Effector memory CD8-positive, alpha-beta T cell (primary cell): ENCODE data around the gene ZFPM1.

ENCODE experiments used
- ATAC-seq: fragments of 150-1000 bp; cut with Tn5 transposase; replicated peaks from 2 replicates; pipeline ENCODE4 v1.10.0; 2021; ENCODE audit warnings: mild to moderate bottlenecking, moderate library complexity
- DNase-seq, 3 experiments: peaks; one replicate each; pipeline ENCODE4 v3.0.0; 2021
- H3K27ac Mint-ChIP-seq, 2 donors: one replicate each; pipeline ENCODE4 v1.8.0; 2022; ENCODE audit warnings: mild to moderate bottlenecking in 2 of 2, mixed read lengths in 2 of 2, moderate library complexity in 2 of 2
- H3K27me3 Mint-ChIP-seq, 2 donors: one replicate each; pipeline ENCODE4 v1.8.0; 2022; ENCODE audit warnings: mixed read lengths in 2 of 2
- H3K36me3 Mint-ChIP-seq: one replicate; pipeline ENCODE4 v1.8.0; 2022; ENCODE audit warnings: mild to moderate bottlenecking, moderate library complexity, mixed read lengths; ENCODE audit not compliant: insufficient read depth
- H3K4me1 Mint-ChIP-seq, 2 donors: one replicate each; pipeline ENCODE4 v1.8.0; 2022; ENCODE audit warnings: low read depth in 2 of 2, mixed read lengths in 2 of 2
- H3K4me3 Mint-ChIP-seq, 2 donors: one replicate each; pipeline ENCODE4 v1.8.0; 2022; ENCODE audit warnings: mild to moderate bottlenecking in 2 of 2, mixed read lengths in 2 of 2, moderate library complexity in 2 of 2
- H3K9me3 Mint-ChIP-seq, 2 donors: one replicate each; pipeline ENCODE4 v1.8.0; 2022; ENCODE audit warnings: mixed read lengths in 2 of 2

The ZFPM1 gene

GRCh38 chr16:88538366-88539060, 85.4 kb downstream of the ZFPM1 start:
- H3K4me1 Mint-ChIP-seq, result peaks cover 20 to 27% of the 10 kb centered on the region in 2 donors
- H3K27ac Mint-ChIP-seq, result peak overlapping the region; percentile 75 to 81
- ATAC-seq (no peak), DNase-seq (no peak)
- peaks cover 1 to 4% of the 10 kb centered on the region in 2 donors for H3K9me3 Mint-ChIP-seq
- H3K27me3 Mint-ChIP-seq, result peaks cover 0 to 16% of the 10 kb centered on the region in 2 donors
- peaks cover 34% of the 10 kb centered on the region for H3K36me3 Mint-ChIP-seq
- H3K4me3 Mint-ChIP-seq, result peak overlapping the region; percentile 13 to 55

GRCh38 chr16:88539261-88539651, 86.2 kb downstream of the ZFPM1 start:
- Mint-ChIP-seq H3K36me3 (peaks cover 34% of the 10 kb centered on the region), H3K27ac (peak overlapping the region in 1 of 2 donors; percentile 75), H3K4me3 (peak overlapping the region in 1 of 2 donors; percentile 70), H3K4me1 (peaks cover 20 to 27% of the 10 kb centered on the region in 2 donors), H3K27me3 (peaks cover 0 to 16% of the 10 kb centered on the region in 2 donors), H3K9me3 (peaks cover 1 to 8% of the 10 kb centered on the region in 2 donors)
- ATAC-seq, result no peak
- DNase-seq, result no peak

GRCh38 chr16:88539652-88540345, 86.7 kb downstream of the ZFPM1 start:
- peaks cover 20 to 27% of the 10 kb centered on the region in 2 donors for H3K4me1 Mint-ChIP-seq
- H3K27me3 Mint-ChIP-seq, result peaks cover 0 to 16% of the 10 kb centered on the region in 2 donors
- peak overlapping the region; percentile 50 to 70 for H3K4me3 Mint-ChIP-seq
- DNase-seq (no peak), ATAC-seq (peak; percentile 52)
- peaks cover 1 to 8% of the 10 kb centered on the region in 2 donors for H3K9me3 Mint-ChIP-seq
- peak overlapping the region in 1 of 2 donors; percentile 75 for H3K27ac Mint-ChIP-seq
- H3K36me3 Mint-ChIP-seq, result peaks cover 31% of the 10 kb centered on the region

DNA sequence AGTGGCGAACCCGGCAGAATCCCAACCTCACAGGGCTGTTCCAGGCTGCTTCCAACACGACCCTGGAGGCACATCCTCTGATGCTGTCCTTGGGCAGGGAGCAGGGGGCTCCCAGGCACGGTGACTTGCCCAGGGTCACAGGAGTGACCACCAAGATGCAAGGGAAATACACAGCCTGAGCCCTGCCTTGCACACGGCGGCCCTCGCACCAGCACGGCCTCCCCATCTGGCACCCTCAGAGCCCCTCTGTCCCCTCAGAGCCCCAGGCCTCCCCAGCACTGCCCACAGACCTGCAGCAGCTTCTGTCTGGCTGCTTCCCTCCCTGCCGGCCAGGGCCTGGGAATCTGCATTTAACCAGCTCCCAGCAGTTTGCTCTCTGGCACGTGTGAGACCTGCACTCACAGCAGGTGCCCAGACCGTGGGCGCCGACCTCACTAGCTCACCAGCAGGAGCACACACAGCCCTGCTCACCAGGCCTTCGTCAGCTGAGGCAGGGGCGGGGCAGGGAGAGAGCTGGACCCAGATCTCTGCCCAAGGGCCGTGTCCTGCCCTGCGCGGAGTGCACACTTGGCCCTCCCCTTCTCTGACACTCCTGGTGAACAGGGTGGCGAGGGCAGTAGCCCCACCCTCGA, 87.4 kb downstream of the ZFPM1 start:
- peak overlapping the region in 1 of 2 donors; percentile 76 for H3K27ac Mint-ChIP-seq
- peak overlapping the region; percentile 54 to 70 for H3K4me3 Mint-ChIP-seq
- H3K9me3 Mint-ChIP-seq, result peaks cover 1 to 8% of the 10 kb centered on the region in 2 donors
- peaks cover 25% of the 10 kb centered on the region for H3K36me3 Mint-ChIP-seq
- no peak for DNase-seq
- H3K4me1 Mint-ChIP-seq, result peaks cover 18 to 24% of the 10 kb centered on the region in 2 donors
- peaks cover 0 to 21% of the 10 kb centered on the region in 2 donors for H3K27me3 Mint-ChIP-seq
- peak; percentile 24 for ATAC-seq

DNA sequence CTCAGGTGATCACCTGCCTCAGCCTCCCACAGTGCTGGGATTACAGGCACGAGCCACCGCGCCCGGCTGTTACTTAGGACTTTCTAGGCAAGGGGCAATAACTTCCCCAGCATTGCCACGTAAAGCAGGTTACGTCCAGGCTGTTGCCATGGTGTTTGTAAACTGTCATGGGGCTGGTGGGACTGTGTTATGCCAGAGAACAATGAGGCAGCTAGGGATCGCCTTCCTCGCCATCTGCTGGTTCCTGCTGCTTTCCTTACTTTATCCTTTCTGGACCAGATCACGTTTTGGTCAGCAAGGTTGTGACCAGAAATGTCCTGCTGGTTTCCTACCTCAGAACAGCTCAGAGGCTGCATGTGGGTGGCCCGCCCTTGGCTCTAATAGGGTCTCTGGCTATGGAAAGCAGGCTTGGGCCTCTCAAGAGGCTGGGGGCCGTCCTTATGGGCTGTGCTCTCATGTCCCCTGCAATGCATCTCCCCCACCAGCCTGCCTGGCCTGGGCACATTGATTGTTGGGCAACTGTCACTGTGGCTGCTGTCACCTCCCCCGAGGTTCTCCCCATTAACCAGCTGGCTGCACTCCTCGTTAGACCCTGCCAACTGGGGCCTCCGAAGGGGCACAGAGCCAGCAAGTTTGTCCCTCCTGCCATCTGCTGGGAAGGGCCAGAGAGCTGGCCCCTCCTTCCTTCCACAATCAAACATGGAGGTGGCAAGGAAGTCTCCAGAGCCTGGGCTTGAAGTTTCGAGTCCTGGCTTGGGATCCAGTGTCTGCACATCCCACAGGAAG, 88.9 kb downstream of the ZFPM1 start:
- Mint-ChIP-seq H3K36me3 (peaks cover 17% of the 10 kb centered on the region), H3K9me3 (peaks cover 1 to 8% of the 10 kb centered on the region in 2 donors), H3K4me3 (peak overlapping the region in 1 of 2 donors; percentile 52), H3K4me1 (peaks cover 21 to 27% of the 10 kb centered on the region in 2 donors), H3K27ac (no peak overlapping the region), H3K27me3 (peaks cover 0 to 33% of the 10 kb centered on the region in 2 donors)
- DNase-seq (no peak), ATAC-seq (no peak)

GRCh38 chr16:88543230-88543813, 90.2 kb downstream of the ZFPM1 start:
- peaks cover 1 to 8% of the 10 kb centered on the region in 2 donors for H3K9me3 Mint-ChIP-seq
- peaks cover 11% of the 10 kb centered on the region for H3K36me3 Mint-ChIP-seq
- ATAC-seq, result no peak
- H3K4me1 Mint-ChIP-seq, result peaks cover 22 to 27% of the 10 kb centered on the region in 2 donors
- peaks cover 0 to 32% of the 10 kb centered on the region in 2 donors for H3K27me3 Mint-ChIP-seq
- H3K4me3 Mint-ChIP-seq, result peak overlapping the region; percentile 7 to 10
- DNase-seq, result no peak
- no peak overlapping the region for H3K27ac Mint-ChIP-seq

- Mint-ChIP-seq H3K9me3 (peaks cover 1 to 8% of the 10 kb centered on the region in 2 donors), H3K36me3 (peaks cover 3% of the 10 kb centered on the region), H3K27ac (peak overlapping the region in 1 of 2 donors; percentile 59), H3K4me1 (peaks cover 32 to 37% of the 10 kb centered on the region in 2 donors), H3K27me3 (peaks cover 0 to 17% of the 10 kb centered on the region in 2 donors), H3K4me3 (peak overlapping the region; percentile 10 to 54)
- no peak for DNase-seq
- no peak for ATAC-seq
These were observed 92.7 kb downstream of the ZFPM1 start for GRCh38 chr16:88545781-88546180.

DNA sequence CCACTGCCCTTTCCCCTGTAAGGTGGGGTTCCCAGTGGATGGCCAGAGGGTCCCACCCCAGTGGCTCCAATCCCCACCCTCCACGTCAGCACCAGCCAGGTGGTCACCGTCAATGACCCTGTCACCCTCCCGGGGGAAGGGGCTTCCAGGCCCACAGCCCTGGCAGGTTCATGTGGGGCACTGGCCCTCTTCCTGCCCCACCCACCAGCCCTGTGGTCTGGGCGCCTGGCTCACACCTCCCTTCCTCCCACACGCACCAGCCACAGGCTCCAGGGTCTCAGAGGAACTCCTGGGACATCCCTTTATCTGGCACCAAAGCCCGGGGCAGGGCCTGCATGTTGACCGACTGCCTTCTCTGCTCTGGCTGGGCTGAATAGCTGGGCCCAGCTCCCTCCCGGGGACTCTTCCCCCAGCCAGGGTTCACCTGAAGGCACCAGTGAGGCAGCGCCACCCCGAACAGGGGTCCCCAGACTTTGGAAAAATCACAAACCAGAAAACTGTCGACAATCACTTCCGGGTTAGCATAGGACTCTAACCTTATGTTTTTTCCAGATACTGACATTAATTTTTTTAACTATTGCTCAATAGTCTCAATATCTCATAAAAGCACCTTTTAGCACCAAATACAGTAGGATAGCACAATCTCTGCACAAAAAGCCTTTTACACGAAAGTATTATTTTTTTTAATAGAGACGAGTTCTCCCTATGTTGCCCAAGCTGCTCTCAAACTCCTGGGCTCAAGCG, 95.2 kb downstream of the ZFPM1 start:
- peaks cover 39 to 47% of the 10 kb centered on the region in 2 donors for H3K4me1 Mint-ChIP-seq
- peak overlapping the region; percentile 56 to 65 for H3K4me3 Mint-ChIP-seq
- ATAC-seq (peak; percentile 30), DNase-seq (no peak)
- H3K9me3 Mint-ChIP-seq, result peaks cover 0 to 6% of the 10 kb centered on the region in 2 donors
- peak overlapping the region; percentile 75 for H3K27ac Mint-ChIP-seq
- peaks cover 0 to 17% of the 10 kb centered on the region in 2 donors for H3K27me3 Mint-ChIP-seq
- H3K36me3 Mint-ChIP-seq, result peaks cover 3% of the 10 kb centered on the region

GRCh38 chr16:88548985-88549384, 95.9 kb downstream of the ZFPM1 start:
- peak overlapping the region in 1 of 2 donors; percentile 65 for H3K4me3 Mint-ChIP-seq
- H3K4me1 Mint-ChIP-seq, result peaks cover 39 to 47% of the 10 kb centered on the region in 2 donors
- H3K9me3 Mint-ChIP-seq, result no peaks in the 10 kb centered on the region
- H3K27ac Mint-ChIP-seq, result peak overlapping the region in 1 of 2 donors; percentile 70
- no peak for DNase-seq
- no peak for ATAC-seq
- H3K36me3 Mint-ChIP-seq, result peaks cover 3% of the 10 kb centered on the region
- H3K27me3 Mint-ChIP-seq, result peaks cover 0 to 17% of the 10 kb centered on the region in 2 donors

- H3K27me3 Mint-ChIP-seq, result peaks cover 0 to 17% of the 10 kb centered on the region in 2 donors
- peaks cover 3% of the 10 kb centered on the region for H3K36me3 Mint-ChIP-seq
- H3K4me3 Mint-ChIP-seq, result peak overlapping the region; percentile 69 to 87
- ATAC-seq (peak; percentile 24), DNase-seq (no peak)
- H3K4me1 Mint-ChIP-seq, result peaks cover 39 to 47% of the 10 kb centered on the region in 2 donors
- H3K9me3 Mint-ChIP-seq, result no peaks in the 10 kb centered on the region
- H3K27ac Mint-ChIP-seq, result peak overlapping the region; percentile 70 to 82
These were observed 96.7 kb downstream of the ZFPM1 start for GRCh38 chr16:88549671-88550245.

- Mint-ChIP-seq H3K27ac (peak overlapping the region; percentile 70 to 82), H3K9me3 (no peaks in the 10 kb centered on the region), H3K27me3 (peaks cover 0 to 14% of the 10 kb centered on the region in 2 donors), H3K36me3 (peaks cover 3% of the 10 kb centered on the region), H3K4me1 (peaks cover 38 to 47% of the 10 kb centered on the region in 2 donors), H3K4me3 (peak overlapping the region; percentile 69 to 87)
- ATAC-seq, result peak; percentile 76
- DNase-seq, result no peak
These were observed 97.2 kb downstream of the ZFPM1 start for GRCh38 chr16:88550246-88550661.
